GM21529 (cell line): ENCODE results near the gene CAB39L.

Experiments
- ATAC-seq: cut with Tn5 transposase; IDR thresholded peaks from one replicate; pipeline ENCODE4 v1.9.1; 2021; ENCODE audit not compliant: unreplicated experiment

The CAB39L gene

GRCh38 chr13:49314344-49314882 lies 129.5 kb downstream of the CAB39L start:
- ATAC-seq, result no peak

- ATAC-seq, result no peak
These were observed 132.0 kb downstream of the CAB39L start for GRCh38 chr13:49311816-49312215.

GRCh38 chr13:49310251-49310650 lies 133.6 kb downstream of the CAB39L start:
- ATAC-seq, result no peak

GRCh38 chr13:49308921-49309408 lies 134.9 kb downstream of the CAB39L start:
- ATAC-seq, result no peak

GRCh38 chr13:49308097-49308875 lies 135.6 kb downstream of the CAB39L start:
- ATAC-seq, result no peak

GRCh38 chr13:49307365-49307764 lies 136.5 kb downstream of the CAB39L start:
- no peak for ATAC-seq

GRCh38 chr13:49305792-49306425 lies 138.0 kb downstream of the CAB39L start:
- ATAC-seq, result no peak

GRCh38 chr13:49304763-49305700 lies 138.8 kb downstream of the CAB39L start:
- ATAC-seq, result no peak

- ATAC-seq, result no peak
These were observed 139.5 kb downstream of the CAB39L start for GRCh38 chr13:49304356-49304755.

- ATAC-seq, result no peak
These were observed 140.2 kb downstream of the CAB39L start for GRCh38 chr13:49303533-49304252.

- ATAC-seq, result no peak
These were observed 141.0 kb downstream of the CAB39L start for GRCh38 chr13:49302817-49303216.

- no peak for ATAC-seq
These were observed 141.6 kb downstream of the CAB39L start for GRCh38 chr13:49302222-49302621.

- ATAC-seq, result peak; percentile 97
These were observed 142.9 kb downstream of the CAB39L start for GRCh38 chr13:49300739-49301589.

- no peak for ATAC-seq
These were observed 143.6 kb downstream of the CAB39L start for GRCh38 chr13:49300276-49300675.

GRCh38 chr13:49298903-49299605 lies 144.8 kb downstream of the CAB39L start:
- ATAC-seq, result no peak

- no peak for ATAC-seq
These were observed 145.4 kb downstream of the CAB39L start for GRCh38 chr13:49298416-49298815.

- no peak for ATAC-seq
These were observed 146.5 kb downstream of the CAB39L start for GRCh38 chr13:49297338-49297737.

- no peak for ATAC-seq
These were observed 147.2 kb downstream of the CAB39L start for GRCh38 chr13:49296659-49297058.

GRCh38 chr13:49295244-49295643 lies 148.6 kb downstream of the CAB39L start:
- ATAC-seq, result no peak
